Measurements from ENCODE around the gene EID3.
"Not testable (repeated sequence)": the region's sequence is repeated elsewhere in the genome, so short reads cannot be mapped to it uniquely, and the experiment has no call there.

Gene EID3

GRCh38 chr12:104290320-104290719 lies 13.2 kb upstream of the EID3 start:
- no peak for DNase-seq (ENCODE audit: low read depth)

- no peak for DNase-seq (ENCODE audit: low read depth)
Observed at GRCh38 chr12:104290855-104291254, 12.7 kb upstream of the EID3 start.

- DNase-seq (ENCODE audit: low read depth), result no peak
Observed at GRCh38 chr12:104291867-104292524, 11.5 kb upstream of the EID3 start.

GRCh38 chr12:104292872-104293794 lies 10.4 kb upstream of the EID3 start:
- DNase-seq (ENCODE audit: low read depth), result no peak

- DNase-seq (ENCODE audit: low read depth), result not testable (repeated sequence)
Observed at GRCh38 chr12:104294158-104294859, 9.2 kb upstream of the EID3 start.

- DNase-seq (ENCODE audit: low read depth), result no peak
Observed at GRCh38 chr12:104294927-104295668, 8.4 kb upstream of the EID3 start.

GRCh38 chr12:104295954-104296353 lies 7.6 kb upstream of the EID3 start:
- no peak for DNase-seq (ENCODE audit: low read depth)

GRCh38 chr12:104296718-104297117 lies 6.8 kb upstream of the EID3 start:
- DNase-seq (ENCODE audit: low read depth), result no peak

GRCh38 chr12:104297477-104298113 lies 5.9 kb upstream of the EID3 start:
- no peak for DNase-seq (ENCODE audit: low read depth)

GRCh38 chr12:104299842-104300481 lies 3.6 kb upstream of the EID3 start:
- DNase-seq (ENCODE audit: low read depth), result no peak

- DNase-seq (ENCODE audit: low read depth), result no peak
Observed at GRCh38 chr12:104304261-104305009, 896 bp downstream of the EID3 start.

GRCh38 chr12:104305349-104305748 lies 1.8 kb downstream of the EID3 start:
- no peak for DNase-seq (ENCODE audit: low read depth)

GRCh38 chr12:104306376-104306775 lies 2.8 kb downstream of the EID3 start:
- DNase-seq (ENCODE audit: low read depth), result no peak

- DNase-seq (ENCODE audit: low read depth), result no peak
Observed at GRCh38 chr12:104306943-104307654, 3.6 kb downstream of the EID3 start.

- no peak for DNase-seq (ENCODE audit: low read depth)
Observed at GRCh38 chr12:104307655-104308000, 4.1 kb downstream of the EID3 start.

- no peak for DNase-seq (ENCODE audit: low read depth)
Observed at GRCh38 chr12:104309446-104309993, 6.0 kb downstream of the EID3 start.

GRCh38 chr12:104310751-104311633 lies 7.5 kb downstream of the EID3 start:
- no peak for DNase-seq (ENCODE audit: low read depth)

GRCh38 chr12:104312202-104312601 lies 8.7 kb downstream of the EID3 start:
- no peak for DNase-seq (ENCODE audit: low read depth)
